Smooth muscle cell of the pulmonary artery (primary cell): ENCODE results near the gene SOCS7. TPM values are rescaled to one million over a fixed set of nuclear protein-coding genes. Genes with fewer than 3 reads are reported as not detected.

Source experiments
- total RNA-seq: library from RNA; depleted of rRNA; stranded (reverse); fragments of >200 nt; gene quantifications from 2 replicates; pipeline ENCODE4 v1.2.3, GENCODE V29; 2014

SOCS7 gene
- total RNA-seq = 16.6 and 17.7 TPM in 2 replicates

GRCh38 chr17:38351412-38352222 lies at the start of gene SOCS7:
TSS of gene SOCS7 (plus strand) at chr17:38351844. CDS start at chr17:38352053, 209 bp downstream.

GRCh38 chr17:38343608-38344419 lies 7.8 kb upstream of the SOCS7 start, which contains the start of gene GPR179:
TSS of gene GPR179 (minus strand) at chr17:38343956. CDS start at chr17:38343789, 167 bp downstream.

GRCh38 chr17:38428112-38428642 lies 76.5 kb downstream of the SOCS7 start, which contains the start of gene ARHGAP23:
TSS of gene ARHGAP23 (plus strand) at chr17:38428464. CDS start at chr17:38428486, 22 bp downstream.

Other genes starting within 250 kb of the SOCS7 start
- gene TBC1D3E, start 223.9 kb upstream of the SOCS7 start, total RNA-seq = 0.65 TPM in 1 of 2 replicates, not detected in the other
- gene TBC1D3, start 159.3 kb upstream of the SOCS7 start, total RNA-seq = not detected in 2 replicates
- 20.5 and 23.1 TPM in 2 replicates for gene MRPL45, start 54.7 kb upstream of the SOCS7 start, total RNA-seq
- 0.07 and 0.10 TPM in 2 replicates for gene GPR179, start 7.9 kb upstream of the SOCS7 start, total RNA-seq
- gene ARHGAP23, start 76.6 kb downstream of the SOCS7 start, total RNA-seq = 40.1 and 95.5 TPM in 2 replicates